ENCODE measurements around the gene SOD2.
"Not testable (repeated sequence)": the region's sequence is repeated elsewhere in the genome, so short reads cannot be mapped to it uniquely, and the experiment has no call there.

The SOD2 gene

GRCh38 chr6:159714404-159714803 lies 21.4 kb upstream of the SOD2 start:
- TF ChIP-seq, protein P1, sequence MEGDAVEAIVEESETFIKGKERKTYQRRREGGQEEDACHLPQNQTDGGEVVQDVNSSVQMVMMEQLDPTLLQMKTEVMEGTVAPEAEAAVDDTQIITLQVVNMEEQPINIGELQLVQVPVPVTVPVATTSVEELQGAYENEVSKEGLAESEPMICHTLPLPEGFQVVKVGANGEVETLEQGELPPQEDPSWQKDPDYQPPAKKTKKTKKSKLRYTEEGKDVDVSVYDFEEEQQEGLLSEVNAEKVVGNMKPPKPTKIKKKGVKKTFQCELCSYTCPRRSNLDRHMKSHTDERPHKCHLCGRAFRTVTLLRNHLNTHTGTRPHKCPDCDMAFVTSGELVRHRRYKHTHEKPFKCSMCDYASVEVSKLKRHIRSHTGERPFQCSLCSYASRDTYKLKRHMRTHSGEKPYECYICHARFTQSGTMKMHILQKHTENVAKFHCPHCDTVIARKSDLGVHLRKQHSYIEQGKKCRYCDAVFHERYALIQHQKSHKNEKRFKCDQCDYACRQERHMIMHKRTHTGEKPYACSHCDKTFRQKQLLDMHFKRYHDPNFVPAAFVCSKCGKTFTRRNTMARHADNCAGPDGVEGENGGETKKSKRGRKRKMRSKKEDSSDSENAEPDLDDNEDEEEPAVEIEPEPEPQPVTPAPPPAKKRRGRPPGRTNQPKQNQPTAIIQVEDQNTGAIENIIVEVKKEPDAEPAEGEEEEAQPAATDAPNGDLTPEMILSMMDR (IDR thresholded peaks at IDR 0.05; ENCODE audit: low read depth, low read length): no peak
- DNase-seq (ENCODE audit: extremely low read depth, low read depth): no peak

DNA sequence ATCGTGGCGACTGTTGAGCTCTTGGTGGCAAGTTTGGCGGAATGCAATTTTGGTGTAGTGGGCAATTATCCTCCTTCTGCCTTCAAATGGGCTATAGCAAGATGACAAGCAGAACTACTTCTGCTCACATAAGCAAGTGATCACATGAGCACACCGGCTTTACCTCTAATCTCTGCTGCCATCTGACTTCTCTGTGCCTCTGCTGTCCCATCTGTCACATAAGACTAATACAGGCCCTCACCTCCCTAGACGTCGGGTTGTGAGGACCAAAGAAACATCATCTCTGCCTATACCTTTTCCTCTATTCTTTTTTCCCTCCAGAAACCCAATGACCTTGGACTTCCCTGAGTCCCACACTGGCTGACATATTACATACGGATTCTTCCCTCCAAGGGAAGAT lies 20.9 kb upstream of the SOD2 start:
- TF ChIP-seq, protein P1 (IDR thresholded peaks at IDR 0.05; ENCODE audit: low read depth, low read length): no peak

DNA sequence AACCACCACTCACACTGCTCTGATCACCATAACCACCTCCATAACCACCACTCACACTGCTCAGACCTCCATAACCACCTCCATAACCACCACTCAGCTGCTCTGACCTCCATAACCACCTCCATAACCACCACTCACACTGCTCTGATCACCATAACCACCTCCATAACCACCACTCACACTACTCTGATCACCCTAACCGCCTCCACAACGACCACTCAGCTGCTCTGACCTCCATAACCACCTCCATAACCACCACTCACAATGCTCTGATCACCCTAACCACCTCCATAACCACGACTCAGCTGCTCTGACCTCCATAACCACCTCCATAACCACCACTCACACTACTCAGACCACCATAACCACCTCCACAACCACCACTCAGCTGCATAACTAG lies 19.3 kb upstream of the SOD2 start:
- DNase-seq (ENCODE audit: extremely low read depth, low read depth): not testable (repeated sequence)

More for the DNA sequence above, 20.9 kb upstream of the SOD2 start:
- no peak for DNase-seq (ENCODE audit: extremely low read depth, low read depth)

DNA sequence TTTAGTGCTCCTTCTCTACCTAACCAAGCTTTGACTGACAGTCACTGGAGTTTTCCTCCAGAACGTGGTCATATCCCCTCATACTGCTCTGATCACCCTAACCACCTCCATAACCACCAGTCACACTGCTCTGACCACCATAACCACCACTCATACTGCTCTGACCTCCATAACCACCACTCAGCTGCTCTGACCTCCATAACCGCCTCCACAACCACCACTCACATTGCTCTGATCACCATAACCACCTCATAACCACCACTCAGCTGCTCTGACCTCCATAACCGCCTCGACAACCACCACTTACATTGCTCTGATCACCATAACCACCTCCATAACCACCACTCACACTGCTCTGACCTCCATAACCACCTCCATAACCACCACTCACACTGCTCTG lies 17.6 kb upstream of the SOD2 start:
- DNase-seq (ENCODE audit: extremely low read depth, low read depth): not testable (repeated sequence)

- TF ChIP-seq, protein P1 (IDR thresholded peaks at IDR 0.05; ENCODE audit: low read depth, low read length): no peak
- DNase-seq (ENCODE audit: extremely low read depth, low read depth): peak; percentile 82
Observed at GRCh38 chr6:159701413-159701999, 8.5 kb upstream of the SOD2 start.

DNA sequence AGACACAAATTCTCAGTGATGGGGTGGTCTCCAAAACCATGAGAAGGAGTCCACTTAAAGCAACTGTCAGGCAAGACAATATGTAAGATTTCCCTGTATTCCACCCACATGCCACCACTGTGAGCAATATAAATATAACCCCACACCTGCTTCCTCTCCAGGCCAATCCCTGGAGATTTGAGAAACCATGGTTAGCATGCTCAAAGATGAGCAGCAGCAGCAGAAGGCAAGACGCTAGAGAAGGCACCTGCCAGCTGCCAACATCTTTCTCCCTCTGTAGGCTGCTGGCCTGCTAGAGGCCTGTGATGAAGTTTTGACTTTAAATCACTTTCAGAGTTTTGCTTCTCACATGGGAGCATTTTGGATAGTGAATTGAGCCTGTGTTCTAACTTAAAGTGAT lies 7.9 kb upstream of the SOD2 start:
- DNase-seq (ENCODE audit: extremely low read depth, low read depth): no peak
- TF ChIP-seq, protein P1 (IDR thresholded peaks at IDR 0.05; ENCODE audit: low read depth, low read length): no peak

- DNase-seq (ENCODE audit: extremely low read depth, low read depth): no peak
- TF ChIP-seq, protein P1 (IDR thresholded peaks at IDR 0.05; ENCODE audit: low read depth, low read length): no peak
Observed at GRCh38 chr6:159695984-159696383, 2.9 kb upstream of the SOD2 start.

DNA sequence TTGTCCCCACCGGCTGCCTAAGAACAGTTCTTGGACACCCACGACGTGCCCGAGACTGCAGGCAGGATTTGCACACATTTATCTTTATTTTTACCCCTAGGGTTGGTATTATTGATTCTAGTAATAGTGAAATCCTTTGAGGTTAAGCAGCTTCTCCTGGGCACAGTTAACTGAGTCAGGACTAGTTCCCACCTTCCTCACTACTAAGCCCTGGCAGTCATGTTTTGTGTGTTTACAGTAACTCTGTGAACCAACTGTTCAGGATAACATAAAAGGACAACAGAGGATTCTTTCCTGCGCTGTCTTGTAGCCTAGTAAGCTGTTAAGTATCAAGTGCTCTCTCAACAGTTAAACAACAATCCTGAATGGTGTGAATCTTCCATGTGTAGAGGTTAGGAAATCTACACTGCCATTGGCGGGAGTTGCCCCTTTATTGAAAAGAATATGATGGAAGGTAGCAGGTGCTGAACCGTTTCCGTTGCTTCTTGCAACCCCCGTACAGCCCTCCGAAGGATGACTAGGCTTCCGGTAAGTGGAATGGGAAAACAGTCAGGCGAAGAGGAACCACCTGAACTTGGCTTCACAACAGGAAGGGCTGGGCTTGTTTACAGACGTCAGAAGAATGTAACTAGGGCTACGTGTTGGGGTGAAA lies 979 bp upstream of the SOD2 start:
- no peak for DNase-seq (ENCODE audit: extremely low read depth, low read depth)
- TF ChIP-seq, protein P1 (IDR thresholded peaks at IDR 0.05; ENCODE audit: low read depth, low read length): no peak

Measured in AG09319 (cell line).